ENCODE data around the gene TMPRSS5. TPM values are rescaled to one million over a fixed set of nuclear protein-coding genes. Genes with fewer than 3 reads are reported as not detected.
"Not testable (repeated sequence)": the region's sequence is repeated elsewhere in the genome, so short reads cannot be mapped to it uniquely, and the experiment has no call there.

TMPRSS5 gene
- total RNA-seq, 2 donors from 2014 or later, result 2.0 TPM; not detected in 1

DNA sequence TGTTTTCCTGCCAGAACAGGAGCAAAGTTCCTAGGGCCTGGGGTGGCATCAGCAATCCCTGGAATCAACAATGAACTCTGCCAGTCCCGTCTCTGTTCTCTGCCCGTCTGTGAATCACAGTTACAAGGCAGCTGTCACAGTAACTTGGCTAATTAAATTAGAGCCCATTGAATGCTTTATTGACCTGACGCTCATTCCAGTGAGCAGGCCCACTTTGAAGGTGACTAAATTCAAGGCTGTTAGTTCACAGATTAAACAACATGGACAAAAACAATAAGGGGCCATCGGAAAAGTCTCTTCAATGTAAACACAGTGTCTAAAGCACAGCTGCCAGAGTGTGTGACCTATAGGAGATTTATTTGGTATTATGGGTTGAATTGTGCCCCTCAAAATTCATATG lies 17.7 kb upstream of the TMPRSS5 start:
- ATAC-seq (ENCODE audit: insufficient number of reproducible peaks, low FRiP score, low read depth), result no peak
- H3K9me3 ChIP-seq, result no peaks in the 10 kb centered on the region
- TF ChIP-seq, protein P1, sequence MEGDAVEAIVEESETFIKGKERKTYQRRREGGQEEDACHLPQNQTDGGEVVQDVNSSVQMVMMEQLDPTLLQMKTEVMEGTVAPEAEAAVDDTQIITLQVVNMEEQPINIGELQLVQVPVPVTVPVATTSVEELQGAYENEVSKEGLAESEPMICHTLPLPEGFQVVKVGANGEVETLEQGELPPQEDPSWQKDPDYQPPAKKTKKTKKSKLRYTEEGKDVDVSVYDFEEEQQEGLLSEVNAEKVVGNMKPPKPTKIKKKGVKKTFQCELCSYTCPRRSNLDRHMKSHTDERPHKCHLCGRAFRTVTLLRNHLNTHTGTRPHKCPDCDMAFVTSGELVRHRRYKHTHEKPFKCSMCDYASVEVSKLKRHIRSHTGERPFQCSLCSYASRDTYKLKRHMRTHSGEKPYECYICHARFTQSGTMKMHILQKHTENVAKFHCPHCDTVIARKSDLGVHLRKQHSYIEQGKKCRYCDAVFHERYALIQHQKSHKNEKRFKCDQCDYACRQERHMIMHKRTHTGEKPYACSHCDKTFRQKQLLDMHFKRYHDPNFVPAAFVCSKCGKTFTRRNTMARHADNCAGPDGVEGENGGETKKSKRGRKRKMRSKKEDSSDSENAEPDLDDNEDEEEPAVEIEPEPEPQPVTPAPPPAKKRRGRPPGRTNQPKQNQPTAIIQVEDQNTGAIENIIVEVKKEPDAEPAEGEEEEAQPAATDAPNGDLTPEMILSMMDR (IDR thresholded peaks at IDR 0.05), result no peak

DNA sequence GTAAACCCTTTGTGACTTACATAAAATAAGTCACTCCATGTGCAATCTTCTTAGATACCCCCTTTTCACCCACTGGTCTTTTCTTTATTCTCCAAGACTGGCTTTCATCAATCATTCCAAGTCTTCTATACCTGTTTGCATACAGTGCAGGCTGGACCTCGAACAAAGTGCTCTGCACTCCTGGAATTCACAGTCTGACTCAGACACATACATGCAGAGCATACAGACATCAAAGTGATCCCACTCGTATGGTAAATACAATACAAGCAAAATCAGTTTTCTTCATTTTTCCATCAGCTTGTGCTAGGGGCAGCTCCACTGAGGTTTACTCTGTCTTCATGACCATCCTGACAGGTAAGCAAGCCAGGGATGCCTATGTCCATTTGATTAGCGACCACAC lies 16.8 kb upstream of the TMPRSS5 start:
- no peak for ATAC-seq (ENCODE audit: insufficient number of reproducible peaks, low FRiP score, low read depth)
- H3K9me3 ChIP-seq, result no peaks in the 10 kb centered on the region
- TF ChIP-seq, protein P1 (IDR thresholded peaks at IDR 0.05), result no peak
- no peak overlapping the region for H3K27ac ChIP-seq
- H3K27me3 ChIP-seq (replicated peaks; ENCODE audit: insufficient read depth), result no peaks in the 10 kb centered on the region
- no peaks in the 10 kb centered on the region for H3K36me3 ChIP-seq
- no peak overlapping the region for H3K4me3 ChIP-seq
- H3K4me1 ChIP-seq (ENCODE audit: control insufficient read depth in 1 of 2, low read depth in 2 of 2), result peaks cover 0 to 9% of the 10 kb centered on the region in 2 donors
- DNase-seq (ENCODE audit: low spot score), result no peak

More for the DNA sequence above, 17.7 kb upstream of the TMPRSS5 start:
- H3K36me3 ChIP-seq, result no peaks in the 10 kb centered on the region
- DNase-seq (ENCODE audit: low spot score), result no peak
- no peak overlapping the region for H3K4me3 ChIP-seq
- H3K4me1 ChIP-seq (ENCODE audit: control insufficient read depth in 1 of 2, low read depth in 2 of 2), result peaks cover 0 to 9% of the 10 kb centered on the region in 2 donors
- H3K27me3 ChIP-seq (replicated peaks; ENCODE audit: insufficient read depth), result no peaks in the 10 kb centered on the region
- no peak overlapping the region for H3K27ac ChIP-seq

DNA sequence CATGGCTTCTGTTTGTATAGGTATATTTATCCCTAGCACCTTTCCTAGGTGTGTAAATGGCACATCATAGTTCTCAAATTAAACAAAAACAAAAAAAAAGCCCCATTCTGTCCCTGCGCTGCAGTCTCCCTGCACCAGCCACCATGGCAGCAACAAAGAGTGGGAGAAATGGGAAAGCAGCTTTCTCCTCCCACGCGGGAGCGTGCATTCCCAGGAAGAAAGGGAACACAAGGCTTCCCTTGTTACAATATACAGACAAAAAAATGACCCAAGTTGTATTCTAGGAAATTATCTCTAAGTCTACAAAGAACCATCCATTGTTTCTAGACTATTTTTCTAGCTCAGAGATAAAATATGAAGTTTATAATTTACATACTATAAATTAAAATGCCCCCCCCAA lies 16.1 kb upstream of the TMPRSS5 start:
- H3K4me1 ChIP-seq (ENCODE audit: control insufficient read depth in 1 of 2, low read depth in 2 of 2), result peaks cover 0 to 8% of the 10 kb centered on the region in 2 donors
- H3K27ac ChIP-seq, result no peak overlapping the region
- no peak for ATAC-seq (ENCODE audit: insufficient number of reproducible peaks, low FRiP score, low read depth)
- no peaks in the 10 kb centered on the region for H3K27me3 ChIP-seq (replicated peaks; ENCODE audit: insufficient read depth)
- TF ChIP-seq, protein P1 (IDR thresholded peaks at IDR 0.05), result no peak
- no peak for DNase-seq (ENCODE audit: low spot score)
- H3K36me3 ChIP-seq, result no peaks in the 10 kb centered on the region
- no peaks in the 10 kb centered on the region for H3K9me3 ChIP-seq
- H3K4me3 ChIP-seq, result no peak overlapping the region

DNA sequence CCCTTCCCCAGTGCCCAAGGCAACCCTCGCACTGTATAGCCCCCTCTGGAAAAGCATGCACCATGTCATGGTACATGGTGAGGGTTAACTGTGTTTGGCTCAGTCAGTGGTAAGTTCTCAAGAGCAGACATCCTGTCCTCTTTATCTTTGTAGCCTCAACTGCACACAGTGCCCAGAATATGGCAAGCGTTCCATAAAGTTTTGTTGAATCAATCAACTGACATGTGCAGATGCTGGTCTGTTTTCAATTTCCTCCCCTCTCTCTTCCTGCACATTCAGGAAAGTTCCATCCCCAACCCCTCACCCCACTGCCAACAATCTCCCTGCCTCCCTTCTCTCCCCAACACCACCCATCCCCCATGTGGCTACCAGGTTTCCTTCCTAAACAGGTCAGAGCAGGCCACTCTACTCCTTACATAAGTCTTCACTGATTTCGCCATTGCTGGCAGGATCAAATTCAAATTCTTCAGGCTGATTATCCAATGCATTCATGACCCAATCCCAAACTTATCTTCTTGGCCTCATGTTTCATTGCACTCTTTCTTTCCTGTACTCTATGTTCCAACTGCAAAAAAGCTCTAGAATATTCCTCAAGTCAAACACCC lies 15.5 kb upstream of the TMPRSS5 start:
- H3K9me3 ChIP-seq, result no peaks in the 10 kb centered on the region
- TF ChIP-seq, protein P1 (IDR thresholded peaks at IDR 0.05), result no peak
- no peaks in the 10 kb centered on the region for H3K27me3 ChIP-seq (replicated peaks; ENCODE audit: insufficient read depth)
- no peaks in the 10 kb centered on the region for H3K36me3 ChIP-seq
- no peak overlapping the region for H3K27ac ChIP-seq
- H3K4me3 ChIP-seq, result no peak overlapping the region
- no peak for DNase-seq (ENCODE audit: low spot score)
- H3K4me1 ChIP-seq (ENCODE audit: control insufficient read depth in 1 of 2, low read depth in 2 of 2), result peaks cover 0 to 1% of the 10 kb centered on the region in 2 donors
- no peak for ATAC-seq (ENCODE audit: insufficient number of reproducible peaks, low FRiP score, low read depth)

DNA sequence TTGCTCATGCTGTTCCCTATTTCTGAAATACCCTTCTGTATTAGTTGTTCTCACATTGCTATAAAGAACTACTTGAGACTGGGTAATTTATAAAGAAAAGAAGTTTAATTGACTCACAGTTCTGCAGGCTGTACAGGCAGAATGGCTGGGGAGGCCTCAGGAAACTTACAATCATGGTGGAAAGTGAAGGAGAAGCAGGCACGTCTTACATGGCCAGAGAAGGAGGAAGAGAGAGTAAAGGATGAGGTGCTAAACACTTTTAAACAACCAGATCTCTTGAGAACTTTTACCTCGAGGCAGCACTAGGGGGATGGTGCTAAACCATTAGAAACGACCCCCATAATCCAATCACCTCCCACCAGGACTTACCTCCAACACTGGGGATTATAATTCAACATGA lies 14.4 kb upstream of the TMPRSS5 start:
- not testable (repeated sequence) for DNase-seq (ENCODE audit: low spot score); H3K4me1 ChIP-seq (ENCODE audit: control insufficient read depth in 1 of 2, low read depth in 2 of 2); H3K27ac ChIP-seq; H3K4me3 ChIP-seq; H3K36me3 ChIP-seq; H3K9me3 ChIP-seq; H3K27me3 ChIP-seq (replicated peaks; ENCODE audit: insufficient read depth); ATAC-seq (ENCODE audit: insufficient number of reproducible peaks, low FRiP score, low read depth)

Measured in thoracic aorta (tissue), 2 donors.